ENCODE data around the gene TSSK6. TPM values are rescaled to one million over a fixed set of nuclear protein-coding genes. Genes with fewer than 3 reads are reported as not detected.
"Not testable (repeated sequence)": the region's sequence is repeated elsewhere in the genome, so short reads cannot be mapped to it uniquely, and the experiment has no call there.

TSSK6 gene
- total RNA-seq, 2 experiments from 2014 or later = 2.5 to 2.8 TPM

- POLR2A ChIA-PET = no interaction called here
- CTCF ChIA-PET = no interaction called here
Observed at GRCh38 chr19:19485161-19485997, 30.0 kb downstream of the TSSK6 start.

GRCh38 chr19:19482809-19483596 is 32.3 kb downstream of the TSSK6 start:
- POLR2A ChIA-PET = no interaction called here
- CTCF ChIA-PET = no interaction called here

- POLR2A ChIA-PET = no interaction called here
- CTCF ChIA-PET = interaction anchor here (2.0 kb wide), 1 partner anchor 10 kb away, joined by 8 read pairs; no protein-coding TSS in a partner anchor
Observed at GRCh38 chr19:19480688-19481087, 34.7 kb downstream of the TSSK6 start.

GRCh38 chr19:19477705-19478383 is 37.5 kb downstream of the TSSK6 start:
- ChIA-PET POLR2A (no interaction called here), CTCF (interaction anchor here (1.6 kb wide), 1 partner anchor 11 kb away, joined by 4 read pairs; no protein-coding TSS in a partner anchor)

GRCh38 chr19:19475849-19476828 is 39.2 kb downstream of the TSSK6 start:
- CTCF ChIA-PET = interaction anchor here (1.5 kb wide), 1 partner anchor 14 kb away, joined by 6 read pairs; no protein-coding TSS in a partner anchor
- POLR2A ChIA-PET = no interaction called here

GRCh38 chr19:19475015-19475765 is 40.2 kb downstream of the TSSK6 start:
- ChIA-PET POLR2A (no interaction called here), CTCF (interaction anchor here (0.9 to 1.5 kb wide), 2 partner anchors 15 to 65 kb away, joined by 4 to 6 read pairs; no protein-coding TSS in a partner anchor)

GRCh38 chr19:19472106-19472505 is 43.2 kb downstream of the TSSK6 start:
- CTCF ChIA-PET = interaction anchor here (0.9 to 1.0 kb wide), 2 partner anchors 12 to 18 kb away, joined by 3 read pairs; no protein-coding TSS in a partner anchor
- POLR2A ChIA-PET = not testable (repeated sequence)

- ChIA-PET POLR2A (no interaction called here), CTCF (interaction anchor here (0.7 to 1.0 kb wide), 3 partner anchors 13 to 172 kb away, joined by 3 read pairs; no protein-coding TSS in a partner anchor)
Observed at GRCh38 chr19:19471682-19472081, 43.7 kb downstream of the TSSK6 start.

GRCh38 chr19:19470579-19470978 is 44.8 kb downstream of the TSSK6 start:
- CTCF ChIA-PET = interaction anchor here (0.7 to 1.1 kb wide), 2 partner anchors 66 to 89 kb away, joined by 3 read pairs; no protein-coding TSS in a partner anchor
- POLR2A ChIA-PET = no interaction called here

- POLR2A ChIA-PET = no interaction called here
- CTCF ChIA-PET = no interaction called here
Observed at GRCh38 chr19:19468424-19469050, 46.8 kb downstream of the TSSK6 start.

- CTCF ChIA-PET = no interaction called here
- POLR2A ChIA-PET = no interaction called here
Observed at GRCh38 chr19:19466201-19466600, 49.1 kb downstream of the TSSK6 start.

GRCh38 chr19:19465436-19466070 is 49.8 kb downstream of the TSSK6 start:
- ChIA-PET CTCF (no interaction called here), POLR2A (no interaction called here)

- POLR2A ChIA-PET = no interaction called here
- CTCF ChIA-PET = interaction anchor here (1.2 to 1.5 kb wide), 2 partner anchors 17 to 22 kb away, joined by 3 to 4 read pairs; no protein-coding TSS in a partner anchor
Observed at GRCh38 chr19:19464339-19465098, 50.8 kb downstream of the TSSK6 start.
